GM21390 (cell line): ENCODE data around the gene C7.

ENCODE experiments used
- ATAC-seq: cut with Tn5 transposase; IDR thresholded peaks from one replicate; pipeline ENCODE4 v1.9.1; 2021; ENCODE audit not compliant: unreplicated experiment

Gene C7

DNA sequence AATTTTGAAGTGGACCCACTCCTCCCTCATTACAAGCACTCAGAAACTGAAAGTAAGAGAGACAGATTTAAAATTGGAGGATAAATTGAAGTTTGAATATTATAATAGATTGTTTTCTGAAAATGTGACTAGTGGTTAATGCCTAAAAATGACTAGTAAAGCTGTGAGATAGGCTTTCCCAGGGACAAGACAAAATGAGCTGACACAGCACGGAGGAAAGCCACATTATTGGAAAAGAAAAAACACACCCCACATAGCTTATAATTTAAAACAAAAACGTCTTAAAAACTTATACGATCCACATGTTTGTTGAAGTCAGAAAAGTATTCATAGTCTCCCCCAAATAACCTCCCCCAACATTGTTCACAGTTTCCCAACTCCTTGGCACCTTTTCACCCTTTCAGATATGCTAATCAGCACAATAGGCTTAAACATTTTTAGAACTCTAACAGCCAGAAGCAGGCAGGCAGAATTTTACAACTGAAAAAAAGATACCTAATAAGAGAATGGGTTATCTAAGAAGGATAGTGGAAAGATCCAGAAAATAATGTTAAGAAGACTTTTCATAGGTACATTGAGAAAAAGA is 6.1 kb downstream of the C7 start:
- ATAC-seq, result no peak

DNA sequence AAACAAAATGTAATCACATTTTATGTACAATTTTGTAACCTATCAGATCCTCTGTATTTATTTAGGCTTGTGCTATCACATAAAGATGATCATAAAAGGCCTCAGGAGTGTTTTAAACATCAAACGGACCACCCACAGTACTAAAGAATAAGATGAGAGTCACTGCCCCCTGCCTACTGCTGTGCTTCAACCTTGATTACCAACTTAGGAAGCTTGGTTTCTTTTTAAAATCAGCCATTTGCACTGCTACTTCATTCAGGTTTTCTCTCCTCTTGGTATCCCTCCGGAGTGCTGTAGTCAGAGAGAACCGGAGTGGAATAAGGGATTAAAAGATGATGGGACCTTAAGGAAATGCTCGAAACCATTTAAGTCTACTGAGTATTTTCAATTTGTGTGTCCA is 6.9 kb downstream of the C7 start:
- ATAC-seq, result no peak

- no peak for ATAC-seq
Measured at GRCh38 chr5:40928886-40929448, 19.7 kb downstream of the C7 start.

- no peak for ATAC-seq
Measured at GRCh38 chr5:40932766-40933165, 23.5 kb downstream of the C7 start.

DNA sequence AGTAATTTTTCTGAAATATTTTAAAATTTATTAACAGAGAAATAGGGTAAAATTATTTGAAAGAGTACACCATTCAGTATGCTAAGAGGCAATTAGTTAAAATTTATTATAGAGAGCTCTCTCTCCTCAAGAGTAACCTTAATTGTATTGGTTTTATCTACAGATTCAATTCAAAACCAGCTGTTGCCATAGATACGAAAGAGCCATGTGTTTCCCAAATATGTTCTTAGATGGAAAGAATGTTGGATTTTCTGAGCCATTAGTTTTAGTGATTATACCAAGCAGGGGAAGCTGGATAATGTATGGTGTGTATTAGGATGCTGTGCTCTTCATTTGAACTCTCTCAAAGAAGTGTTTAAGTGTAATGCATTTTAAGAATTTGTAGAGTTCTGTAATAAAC is 27.8 kb downstream of the C7 start:
- no peak for ATAC-seq

- ATAC-seq, result no peak
Measured at GRCh38 chr5:40939753-40940152, 30.5 kb downstream of the C7 start.

- no peak for ATAC-seq
Measured at GRCh38 chr5:40945111-40945510, 35.8 kb downstream of the C7 start.

- no peak for ATAC-seq
Measured at GRCh38 chr5:40955313-40955712, 46.0 kb downstream of the C7 start.

GRCh38 chr5:40957048-40957447 is 47.8 kb downstream of the C7 start:
- ATAC-seq, result no peak

- no peak for ATAC-seq
Measured at GRCh38 chr5:40958811-40959210, 49.5 kb downstream of the C7 start.

DNA sequence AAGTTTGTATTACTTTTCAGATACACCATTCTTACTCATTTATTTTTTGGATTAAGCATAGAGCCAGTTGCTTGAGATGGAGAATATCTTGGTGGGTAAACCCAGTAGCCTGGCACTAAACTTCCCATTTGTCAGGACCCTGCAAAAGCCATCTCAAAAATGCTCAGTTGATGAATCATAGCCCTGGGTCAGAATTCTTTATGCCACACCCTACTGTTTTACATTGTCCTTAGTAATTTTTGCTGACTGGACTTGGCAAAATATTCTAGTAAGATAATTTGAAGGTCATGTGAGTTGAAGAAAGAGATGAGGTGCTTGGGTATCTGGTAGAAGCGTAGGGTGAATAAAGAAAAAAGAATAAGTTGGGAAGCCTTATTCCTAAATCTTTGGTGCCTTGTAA is 50.7 kb downstream of the C7 start:
- no peak for ATAC-seq

- no peak for ATAC-seq
Measured at GRCh38 chr5:40962207-40962955, 53.1 kb downstream of the C7 start.

- ATAC-seq, result no peak
Measured at GRCh38 chr5:40972434-40972833, 63.1 kb downstream of the C7 start.

DNA sequence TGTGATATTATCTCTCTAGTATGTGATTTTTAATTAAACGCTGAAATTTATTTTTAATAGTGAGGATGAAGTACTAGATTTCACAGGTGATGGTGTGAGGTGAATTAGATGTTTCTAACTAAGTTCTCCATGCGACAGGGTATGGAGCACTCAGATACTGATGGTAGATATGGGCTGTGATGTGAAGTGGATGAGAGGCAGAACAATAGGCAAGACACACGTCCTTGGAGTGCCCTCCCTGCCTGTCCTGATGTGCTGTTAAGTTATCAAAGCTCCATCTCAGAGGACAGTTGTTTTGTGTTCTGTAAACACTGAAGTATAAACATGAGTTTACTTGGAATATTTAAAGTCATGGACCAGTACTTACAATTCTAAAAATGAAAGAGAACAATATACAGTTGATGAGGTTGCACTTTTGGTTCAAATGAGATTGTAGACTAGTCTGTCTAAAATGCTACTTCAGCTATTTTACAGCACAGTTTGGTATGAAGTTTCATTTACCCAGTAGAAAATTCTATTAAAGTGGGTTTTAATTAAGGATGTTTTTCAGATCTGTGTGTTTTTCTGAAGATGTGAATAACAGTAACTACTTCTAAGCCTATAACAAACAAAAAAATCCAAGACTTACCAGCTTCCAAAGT is 64.2 kb downstream of the C7 start:
- ATAC-seq, result no peak

- no peak for ATAC-seq
Measured at GRCh38 chr5:40976041-40976440, 66.7 kb downstream of the C7 start.

DNA sequence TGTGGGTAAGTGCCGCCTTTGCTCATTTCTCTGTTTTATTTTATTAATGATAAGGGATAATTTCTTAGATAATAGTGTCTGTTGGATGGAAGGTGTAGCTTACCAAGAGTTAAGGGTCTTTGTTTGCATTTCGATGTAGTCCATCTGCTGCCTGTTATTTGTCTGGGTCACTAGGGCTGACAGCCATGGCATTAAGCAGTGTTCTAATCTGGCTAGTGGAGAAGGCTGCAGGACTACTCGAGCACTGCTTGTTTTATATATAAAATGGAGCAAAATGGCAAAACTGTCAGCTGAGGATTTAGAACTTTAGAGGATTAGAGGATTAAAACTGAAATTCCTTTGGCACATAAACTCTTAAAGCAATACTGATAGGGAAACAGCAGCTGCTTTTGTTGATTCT is 67.5 kb downstream of the C7 start:
- no peak for ATAC-seq

GRCh38 chr5:40981420-40981819 is 72.1 kb downstream of the C7 start:
- no peak for ATAC-seq

GRCh38 chr5:40983781-40984180 is 74.5 kb downstream of the C7 start:
- ATAC-seq, result no peak

DNA sequence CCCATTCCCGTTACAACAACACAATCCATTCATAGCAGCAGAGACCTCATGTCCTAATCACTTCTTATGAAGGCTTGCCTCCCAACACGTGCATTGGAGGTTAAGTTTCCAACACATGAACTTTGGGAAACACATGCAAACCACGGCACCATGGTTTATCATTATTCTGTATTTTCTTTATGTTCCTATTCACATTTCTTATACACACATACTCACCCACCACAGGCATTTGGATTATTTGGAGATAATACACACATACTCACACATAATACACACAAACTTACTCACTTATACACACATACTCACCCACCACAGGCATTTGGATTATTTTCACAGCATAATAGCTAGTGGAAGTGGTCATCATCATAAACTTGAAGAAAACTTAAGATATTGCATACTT is 75.6 kb downstream of the C7 start:
- ATAC-seq, result no peak

DNA sequence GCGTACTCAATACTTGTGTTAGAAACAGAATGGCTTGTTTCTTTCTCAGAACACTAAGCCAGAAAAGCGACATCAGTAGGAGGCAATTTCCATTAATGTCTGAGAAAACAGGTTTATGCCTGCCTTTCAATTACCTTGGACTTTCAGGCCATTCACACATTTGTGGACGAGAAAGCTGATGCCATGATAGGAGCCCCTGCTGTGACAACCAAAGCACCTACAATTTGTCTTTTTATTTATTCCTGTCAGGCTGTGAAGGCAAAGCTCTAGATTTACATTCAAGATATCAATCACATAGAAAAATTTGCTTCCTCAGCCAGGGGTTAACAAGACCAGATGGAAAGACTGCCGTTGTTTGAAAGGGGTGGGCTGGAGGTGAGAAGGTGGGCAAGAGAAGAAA is 76.2 kb downstream of the C7 start:
- ATAC-seq, result no peak

GRCh38 chr5:40986666-40987065 is 77.4 kb downstream of the C7 start:
- ATAC-seq, result no peak

DNA sequence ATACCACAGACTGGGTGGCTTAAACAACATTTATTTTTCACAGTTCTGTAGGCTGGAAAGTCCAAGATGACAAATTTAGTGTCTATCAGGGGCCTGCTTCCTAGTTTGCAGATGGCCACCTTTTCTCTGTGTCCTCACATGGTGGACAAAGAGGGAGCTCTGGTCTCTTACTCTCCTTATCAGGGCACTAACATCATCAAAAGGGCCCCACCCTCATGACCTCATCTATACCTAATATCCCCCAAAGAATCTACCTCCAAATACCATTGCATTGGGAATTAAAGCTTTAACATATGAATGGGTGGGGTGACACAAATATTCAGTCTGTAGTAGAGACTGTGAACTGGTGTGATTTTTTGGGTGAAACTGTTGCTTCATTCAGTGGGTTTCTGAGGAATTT is 78.1 kb downstream of the C7 start:
- ATAC-seq, result no peak
